CD4-positive, alpha-beta memory T cell (primary cell): Measurements from ENCODE around the gene PIMREG. TPM values are rescaled to one million over a fixed set of nuclear protein-coding genes. Genes with fewer than 3 reads are reported as not detected.
A peak's percentile ranks its signal among the peaks of the same experiment; 100 is the strongest.

Source experiments
- CTCF ChIA-PET: fragments of 350-600 bp; sonication (Branson Sonifier 250); formaldehyde crosslinking; loops from one replicate; lab custom pipeline; 2021; ENCODE audit warnings: inconsistent platforms; ENCODE audit not compliant: partially characterized antibody; lab: Charles Lee
- POLR2A ChIA-PET: fragments of 350-600 bp; sonication (Branson Sonifier 250); formaldehyde crosslinking; loops from one replicate; lab custom pipeline; 2021; ENCODE audit not compliant: partially characterized antibody; lab: Charles Lee
- DNase-seq, 5 donors: peaks; one replicate each; pipeline versions ENCODE4 v3.0.0 to v3.0.0-alpha.2; 2020 to 2022; ENCODE audit warnings: mixed read lengths in 1 of 5
- H3K27ac ChIP-seq: one replicate; pipeline ENCODE4 v1.7.0; 2013; ENCODE audit warnings: low read depth, low read length
- H3K27me3 ChIP-seq: 2 replicates; pipeline ENCODE4 v1.7.0; 2013; ENCODE audit warnings: mild to moderate bottlenecking, low read length, moderate library complexity; ENCODE audit not compliant: insufficient read depth
- H3K36me3 ChIP-seq: 2 replicates; pipeline ENCODE4 v1.7.0; 2013; ENCODE audit warnings: mild to moderate bottlenecking, low read length, moderate library complexity; ENCODE audit not compliant: insufficient read depth
- H3K4me1 ChIP-seq: 2 replicates; pipeline ENCODE4 v1.7.0; 2013; ENCODE audit warnings: mild to moderate bottlenecking, low read length, moderate library complexity; ENCODE audit not compliant: insufficient read depth
- H3K4me3 ChIP-seq, 2 donors: one replicate each; pipeline ENCODE4 v1.7.0; 2013; ENCODE audit warnings: low read length in 2 of 2, mild to moderate bottlenecking in 1 of 2
- H3K9me3 ChIP-seq, 2 donors: one replicate each; pipeline ENCODE4 v1.7.0; 2013; ENCODE audit warnings: low read length in 2 of 2, control low read depth in 1 of 2; ENCODE audit not compliant: control insufficient read depth in 1 of 2
- H3K27ac Mint-ChIP-seq, 7 donors: one replicate each; pipeline ENCODE4 v1.8.0; 2020 to 2021; ENCODE audit warnings: mixed read lengths in 7 of 7, mild to moderate bottlenecking in 6 of 7, inconsistent platforms in 3 of 7, moderate library complexity in 3 of 7
- H3K27me3 Mint-ChIP-seq, 2 donors: one replicate each; pipeline ENCODE4 v1.8.0; 2020 to 2021; ENCODE audit warnings: mixed read lengths in 2 of 2
- H3K36me3 Mint-ChIP-seq, 2 donors: one replicate each; pipeline ENCODE4 v1.8.0; 2020 to 2021; ENCODE audit warnings: mixed read lengths in 2 of 2, inconsistent platforms in 1 of 2, mild to moderate bottlenecking in 1 of 2
- H3K4me1 Mint-ChIP-seq, 4 donors: one replicate each; pipeline ENCODE4 v1.8.0; 2020 to 2021; ENCODE audit warnings: mixed read lengths in 4 of 4, mild to moderate bottlenecking in 1 of 4
- H3K4me3 Mint-ChIP-seq, 8 donors: one replicate each; pipeline ENCODE4 v1.8.0; 2020 to 2021; ENCODE audit warnings: mixed read lengths in 8 of 8, mild to moderate bottlenecking in 7 of 8, moderate library complexity in 6 of 8, inconsistent platforms in 3 of 8
- H3K9me3 Mint-ChIP-seq, 8 donors: one replicate each; pipeline ENCODE4 v1.8.0; 2020 to 2021; ENCODE audit warnings: mixed read lengths in 8 of 8, mild to moderate bottlenecking in 5 of 8, inconsistent platforms in 3 of 8, moderate library complexity in 1 of 8
- intact Hi-C: fragments of 100-400 bp; cut with micrococcal nuclease; formaldehyde crosslinking; loops from one replicate; pipeline ENCODE4 v1.15.1; 2023
- polyA plus RNA-seq, 2 donors: library from polyadenylated mRNA; unstranded; fragments of 300-500 nt; fragmentation: Illumina TruSeq; gene quantifications; one replicate each; pipeline ENCODE4 v1.2.3, GENCODE V29; 2021
- total RNA-seq, 2 experiments: library from RNA; stranded (reverse); gene quantifications; one replicate each; pipeline ENCODE4 v1.2.3, GENCODE V29; 2021

The PIMREG gene
- total and polyA plus RNA-seq, 4 experiments from 2014 or later = not detected

DNA sequence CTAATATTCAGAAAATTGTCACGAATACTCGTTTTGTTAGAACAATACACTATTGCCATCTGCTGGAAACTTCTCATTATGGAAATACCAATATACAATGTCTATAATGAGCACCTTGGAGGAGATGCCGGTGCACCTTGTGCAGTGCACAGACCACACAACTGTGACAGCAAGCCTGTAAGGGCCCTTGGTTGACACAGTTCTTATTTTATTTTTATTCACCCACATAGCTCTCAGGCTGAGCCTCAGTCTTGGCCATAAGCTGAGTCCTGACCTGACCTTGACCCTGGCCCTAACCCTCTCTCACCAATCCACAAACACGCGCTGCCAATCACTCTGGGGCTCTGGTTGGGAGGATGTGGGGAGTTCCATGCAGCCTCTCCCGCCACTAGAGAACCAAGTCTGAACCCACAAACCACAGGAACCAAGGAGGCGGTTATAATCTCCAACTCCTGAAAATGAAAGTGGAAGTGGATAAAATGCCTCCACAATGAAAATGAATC is 16.9 kb upstream of the PIMREG start:
- Histone ChIP-seq H3K27me3 (no peaks in the 10 kb centered on the region), H3K27ac (no peak overlapping the region), H3K36me3 (no peaks in the 10 kb centered on the region), H3K4me1 (peaks cover 21% of the 10 kb centered on the region), H3K9me3 (no peaks in the 10 kb centered on the region), H3K4me3 (no peak overlapping the region)
- Mint-ChIP-seq H3K27me3 (peaks cover 0 to 5% of the 10 kb centered on the region in 2 donors), H3K36me3 (peaks cover 0 to 4% of the 10 kb centered on the region in 2 donors), H3K9me3 (peaks cover 0 to 20% (median 11%) of the 10 kb centered on the region in 8 donors), H3K27ac (peak overlapping the region; percentile 32 to 80 (median 54)), H3K4me1 (peaks cover 10 to 22% (median 13%) of the 10 kb centered on the region in 4 donors), H3K4me3 (peak overlapping the region in 7 of 8 donors; percentile 40 to 79 (median 63))
- intact Hi-C loops = loop anchor here (2.0 to 10.0 kb wide), 2 partner anchors 723 to 1179 kb away; no protein-coding TSS in a partner anchor
- POLR2A ChIA-PET = interaction anchor here (1.0 kb wide), 1 partner anchor 843 kb away, joined by 4 read pairs; the partner anchor contains the start of gene NLRP1
- peak; percentile 55 to 74 (median 64) for DNase-seq
- CTCF ChIA-PET = no interaction called here

DNA sequence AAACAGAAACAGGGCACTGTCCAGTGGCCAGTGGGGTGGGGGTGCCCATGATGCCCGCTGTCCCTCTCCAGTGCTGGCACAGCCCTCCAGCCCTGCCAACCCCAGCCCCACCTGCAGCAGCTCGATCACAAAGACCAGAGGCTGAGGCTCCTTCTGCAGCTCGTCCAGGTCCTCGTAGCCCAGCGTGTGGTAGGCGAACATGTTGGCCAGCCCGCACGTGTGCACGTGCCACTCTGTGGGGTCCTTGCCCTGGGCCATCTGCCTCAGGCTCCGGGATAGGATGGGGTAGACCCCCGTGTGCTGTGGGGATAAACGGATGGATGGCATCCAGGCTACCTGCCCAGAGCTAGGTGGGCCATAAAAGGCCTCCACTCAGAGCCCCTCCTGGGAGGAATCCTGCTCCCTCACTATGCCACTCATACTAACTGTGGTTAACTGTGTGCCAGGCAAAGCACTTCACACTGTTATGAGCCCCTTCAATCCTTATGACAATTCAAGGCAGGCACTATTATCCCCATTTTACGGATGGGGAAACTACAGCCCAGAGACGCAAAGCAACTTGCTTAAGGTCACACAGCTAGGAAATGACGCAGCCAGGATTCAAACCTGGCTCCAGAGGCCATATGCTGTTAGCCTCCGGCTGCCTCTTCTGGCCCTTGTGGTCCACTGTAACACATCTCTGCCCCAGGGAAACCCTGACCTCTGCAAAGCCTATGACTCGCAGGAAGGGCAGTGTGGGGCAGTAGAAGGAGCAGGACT is 15.9 kb upstream of the PIMREG start:
- intact Hi-C loops = loop anchor here (10.0 kb wide), 1 partner anchor 724 kb away; no protein-coding TSS in a partner anchor
- Mint-ChIP-seq H3K4me1 (peaks cover 9 to 22% (median 13%) of the 10 kb centered on the region in 4 donors), H3K9me3 (peaks cover 0 to 20% (median 11%) of the 10 kb centered on the region in 8 donors), H3K36me3 (peaks cover 0 to 4% of the 10 kb centered on the region in 2 donors), H3K4me3 (peak overlapping the region in 2 of 8 donors; percentile 26 to 73), H3K27me3 (peaks cover 0 to 2% of the 10 kb centered on the region in 2 donors), H3K27ac (peak overlapping the region in 2 of 7 donors; percentile 23 to 35)
- ChIA-PET CTCF (interaction anchor here (0.8 kb wide), 1 partner anchor 840 kb away, joined by 3 read pairs; no protein-coding TSS in a partner anchor), POLR2A (no interaction called here)
- Histone ChIP-seq H3K4me3 (no peak overlapping the region), H3K36me3 (no peaks in the 10 kb centered on the region), H3K27ac (no peak overlapping the region), H3K27me3 (no peaks in the 10 kb centered on the region), H3K9me3 (no peaks in the 10 kb centered on the region), H3K4me1 (peaks cover 21% of the 10 kb centered on the region)
- no peak for DNase-seq

DNA sequence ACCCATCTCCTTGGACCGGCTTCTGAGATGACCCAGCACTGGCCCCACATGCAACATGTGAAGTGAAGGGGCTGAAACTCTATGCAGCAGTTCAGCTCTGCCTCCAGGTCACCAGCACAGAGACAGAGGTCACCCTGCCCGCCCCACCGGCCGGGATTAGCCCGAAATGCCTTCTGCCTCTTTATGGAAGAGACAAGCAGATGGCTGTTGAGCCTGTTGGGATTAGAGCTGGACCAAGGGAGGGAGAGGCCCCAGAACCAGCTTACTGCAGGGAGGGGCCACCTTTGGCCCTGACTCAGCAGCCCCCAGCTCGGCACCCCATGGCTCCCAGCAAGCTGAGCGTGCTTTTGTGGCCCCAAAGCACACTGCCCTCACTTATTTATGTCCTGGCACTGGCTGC is 15.0 kb upstream of the PIMREG start:
- H3K27ac ChIP-seq = no peak overlapping the region
- POLR2A ChIA-PET = no interaction called here
- H3K9me3 ChIP-seq = no peaks in the 10 kb centered on the region
- no peak overlapping the region for H3K4me3 Mint-ChIP-seq
- no peak overlapping the region for H3K4me3 ChIP-seq
- DNase-seq = no peak
- H3K4me1 ChIP-seq = peaks cover 21% of the 10 kb centered on the region
- CTCF ChIA-PET = interaction anchor here (0.8 kb wide), 1 partner anchor 841 kb away, joined by 3 read pairs; no protein-coding TSS in a partner anchor
- peaks cover 0 to 4% of the 10 kb centered on the region in 2 donors for H3K36me3 Mint-ChIP-seq
- intact Hi-C loops = loop anchor here (10.0 kb wide), 1 partner anchor 724 kb away; no protein-coding TSS in a partner anchor
- H3K4me1 Mint-ChIP-seq = peaks cover 9 to 22% (median 13%) of the 10 kb centered on the region in 4 donors
- no peaks in the 10 kb centered on the region for H3K27me3 ChIP-seq
- H3K27ac Mint-ChIP-seq = no peak overlapping the region
- H3K9me3 Mint-ChIP-seq = peaks cover 0 to 20% (median 11%) of the 10 kb centered on the region in 8 donors
- H3K36me3 ChIP-seq = no peaks in the 10 kb centered on the region
- no peaks in the 10 kb centered on the region for H3K27me3 Mint-ChIP-seq

DNA sequence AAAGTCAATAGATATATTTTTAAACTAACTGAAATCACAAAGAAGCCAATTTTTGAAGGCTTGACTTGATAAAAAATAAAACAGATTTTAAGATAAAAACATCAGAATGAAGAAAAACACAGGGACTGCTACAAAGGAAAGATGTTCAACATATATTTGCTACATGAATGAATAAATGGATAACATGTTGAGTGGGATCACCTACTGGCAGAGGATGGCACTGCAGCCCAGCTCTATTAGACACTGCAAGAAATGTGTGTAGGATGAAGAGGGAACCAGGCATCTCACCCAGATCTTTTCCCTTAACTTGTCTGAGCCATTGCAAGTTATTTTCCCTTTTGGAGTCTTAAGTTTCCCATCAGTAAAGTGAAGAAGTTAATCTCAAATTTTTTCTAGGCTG is 13.5 kb upstream of the PIMREG start:
- H3K36me3 Mint-ChIP-seq = peaks cover 0 to 4% of the 10 kb centered on the region in 2 donors
- Histone ChIP-seq H3K27me3 (no peaks in the 10 kb centered on the region), H3K36me3 (no peaks in the 10 kb centered on the region), H3K4me3 (no peak overlapping the region), H3K4me1 (peaks cover 21% of the 10 kb centered on the region), H3K9me3 (no peaks in the 10 kb centered on the region), H3K27ac (no peak overlapping the region)
- no peaks in the 10 kb centered on the region for H3K27me3 Mint-ChIP-seq
- H3K9me3 Mint-ChIP-seq = peaks cover 0 to 20% (median 11%) of the 10 kb centered on the region in 8 donors
- ChIA-PET CTCF (interaction anchor here (1.2 to 1.6 kb wide), 2 partner anchors 9 to 839 kb away, joined by 3 to 4 read pairs; no protein-coding TSS in a partner anchor), POLR2A (no interaction called here)
- H3K27ac Mint-ChIP-seq = no peak overlapping the region
- H3K4me3 Mint-ChIP-seq = no peak overlapping the region
- peaks cover 9 to 22% (median 13%) of the 10 kb centered on the region in 4 donors for H3K4me1 Mint-ChIP-seq
- intact Hi-C loops = no loop called here
- DNase-seq = no peak

DNA sequence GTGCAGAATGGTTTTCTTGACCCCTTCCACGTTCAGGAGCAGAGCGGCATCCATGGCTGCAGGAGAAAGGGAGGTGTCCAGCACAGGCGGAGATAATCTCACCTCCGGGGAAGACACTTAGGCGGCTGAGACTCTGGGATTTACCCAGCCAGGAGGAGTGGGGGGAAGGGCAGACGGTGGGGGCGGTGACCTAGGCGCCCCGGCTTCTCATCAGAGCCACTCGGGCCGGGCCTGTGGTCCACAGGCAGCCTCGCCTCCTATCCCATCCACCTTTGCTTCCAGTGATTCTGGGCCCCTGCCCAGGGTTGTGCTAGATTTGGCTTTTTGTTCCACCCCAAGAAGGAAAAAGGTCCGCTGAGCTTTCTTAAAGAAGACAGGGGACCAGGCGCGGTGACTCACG is 9.2 kb upstream of the PIMREG start, which contains the start of gene AIPL1:
TSS of gene AIPL1 (minus strand) at position 71 of the 400 bp plus-strand sequence. CDS start at position 54, 17 bp downstream.
- no peaks in the 10 kb centered on the region for H3K36me3 ChIP-seq
- intact Hi-C loops = no loop called here
- H3K9me3 ChIP-seq = no peaks in the 10 kb centered on the region
- no peaks in the 10 kb centered on the region for H3K4me1 ChIP-seq
- no peak within 1 kb of the TSS for H3K27ac Mint-ChIP-seq
- H3K9me3 Mint-ChIP-seq = peaks cover 0 to 15% (median 6%) of the 10 kb centered on the region in 8 donors
- H3K36me3 Mint-ChIP-seq = no peaks in the 10 kb centered on the region
- DNase-seq = no peak
- peaks cover 4% of the 10 kb centered on the region for H3K27me3 ChIP-seq
- POLR2A ChIA-PET = no interaction called here
- H3K4me3 Mint-ChIP-seq = no peak within 1 kb of the TSS
- H3K4me1 Mint-ChIP-seq = peaks cover 0 to 4% (median 0%) of the 10 kb centered on the region in 4 donors
- CTCF ChIA-PET = interaction anchor here (2.0 to 4.1 kb wide), 4 partner anchors 10 to 847 kb away, joined by 8 to 59 read pairs (median 16); partner anchors contain the start of gene PIMREG
- H3K27me3 Mint-ChIP-seq = peaks cover 13 to 17% of the 10 kb centered on the region in 2 donors
- H3K27ac ChIP-seq = no peak within 1 kb of the TSS
- H3K4me3 ChIP-seq = no peak within 1 kb of the TSS

DNA sequence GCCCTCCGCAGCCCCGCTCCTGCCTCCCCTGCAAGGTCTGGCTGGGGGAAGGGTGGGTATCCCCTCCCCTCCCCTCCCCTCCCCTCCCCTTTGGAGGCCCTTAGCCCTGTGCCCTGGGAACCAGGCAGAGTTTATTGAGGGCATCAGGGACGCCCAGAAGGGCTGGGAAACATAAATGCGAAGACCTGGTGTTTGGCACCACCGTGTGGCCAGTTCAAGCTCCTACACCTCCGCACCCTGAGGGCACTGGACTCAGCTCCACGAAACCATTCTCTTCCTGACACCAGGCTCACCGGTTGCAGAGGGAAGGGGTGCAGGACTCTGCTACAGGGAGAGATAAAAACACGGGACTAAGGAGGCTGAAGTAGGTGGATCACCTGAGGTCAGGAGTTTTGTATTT is 8.3 kb upstream of the PIMREG start:
- Mint-ChIP-seq H3K27ac (no peak overlapping the region), H3K4me1 (peaks cover 0 to 4% (median 0%) of the 10 kb centered on the region in 4 donors), H3K4me3 (no peak overlapping the region), H3K9me3 (peaks cover 0 to 9% (median 1%) of the 10 kb centered on the region in 8 donors), H3K36me3 (no peaks in the 10 kb centered on the region), H3K27me3 (peaks cover 16 to 18% of the 10 kb centered on the region in 2 donors)
- intact Hi-C loops = loop anchor here (1.0 kb wide), 2 partner anchors 844 to 849 kb away; no protein-coding TSS in a partner anchor
- ChIA-PET CTCF (interaction anchor here (0.7 to 4.1 kb wide), 11 partner anchors 9 to 1186 kb away, joined by 3 to 59 read pairs (median 6); partner anchors contain the start of genes NLRP1 and PIMREG), POLR2A (interaction anchor here (0.5 to 0.9 kb wide), 2 partner anchors 168 to 850 kb away, joined by 3 read pairs; no protein-coding TSS in a partner anchor)
- no peak overlapping the region for H3K27ac ChIP-seq
- no peak overlapping the region for H3K4me3 ChIP-seq
- H3K27me3 ChIP-seq = peaks cover 4% of the 10 kb centered on the region
- no peaks in the 10 kb centered on the region for H3K9me3 ChIP-seq
- DNase-seq = peak; percentile 52 to 67 (median 58)
- no peaks in the 10 kb centered on the region for H3K36me3 ChIP-seq
- no peaks in the 10 kb centered on the region for H3K4me1 ChIP-seq
